Cardiac atrium fibroblast (primary cell): ENCODE measurements around the gene MATN1. TPM values are rescaled to one million over a fixed set of nuclear protein-coding genes. Genes with fewer than 3 reads are reported as not detected.

Experiments
- total RNA-seq: library from RNA; depleted of rRNA; stranded (reverse); fragments of >200 nt; gene quantifications from 2 replicates; pipeline ENCODE4 v1.2.3, GENCODE V29; 2015

Gene MATN1
- total RNA-seq: not detected in 2 replicates

GRCh38 chr1:30723331-30723755, at the start of gene MATN1:
TSS of gene MATN1 (minus strand) at chr1:30723585. CDS start at chr1:30723551, 34 bp downstream.

GRCh38 chr1:30757352-30758120, 34.2 kb upstream of the MATN1 start, which contains the start of gene LAPTM5:
TSS of gene LAPTM5 (minus strand) at chr1:30757774. CDS start at chr1:30757745, 29 bp downstream.

Other genes starting within 250 kb of the MATN1 start
- gene LAPTM5, start 34.2 kb upstream of the MATN1 start, total RNA-seq: 0.72 and 3.6 TPM in 2 replicates
- 45.7 and 64.2 TPM in 2 replicates for gene SDC3, start 185.2 kb upstream of the MATN1 start, total RNA-seq